ENCODE results near the gene ZDHHC18. TPM values are rescaled to one million over a fixed set of nuclear protein-coding genes. Genes with fewer than 3 reads are reported as not detected.

ZDHHC18 gene
- total RNA-seq, 1 experiment from 2014 or later: 33.1 TPM

DNA sequence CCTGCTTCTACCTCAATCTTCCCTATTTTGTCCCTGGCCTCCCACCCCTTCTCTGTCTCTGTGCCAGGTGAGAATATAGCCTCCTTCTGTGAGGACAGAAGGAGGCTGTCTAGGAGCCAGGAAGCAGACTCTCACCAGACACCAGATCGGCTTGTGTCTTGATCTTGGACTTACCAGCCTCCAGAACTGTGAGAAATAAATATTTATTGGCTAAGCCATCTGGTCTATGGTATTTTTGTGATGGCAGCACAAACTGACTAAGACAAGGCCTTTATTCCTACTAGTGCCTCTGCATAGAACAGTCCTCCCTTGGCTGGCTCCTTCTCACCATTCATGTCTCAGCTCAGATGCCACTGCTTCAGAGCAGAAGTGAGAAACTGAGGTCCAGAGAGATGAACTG, 61.7 kb downstream of the ZDHHC18 start:
- Histone ChIP-seq H3K4me2 (ENCODE audit: insufficient read depth, insufficient read length, low read length) (no peak overlapping the region), H3K27me3 (ENCODE audit: insufficient read depth, low read length) (no peaks in the 10 kb centered on the region; the same call in 1 of the 2 replicates), H2BK5ac (ENCODE audit: insufficient read length, low read length) (no peak overlapping the region), H4K91ac (ENCODE audit: insufficient read length, low read depth, low read length) (no peak overlapping the region), H2AFZ (ENCODE audit: low read length) (no peak overlapping the region), H3K9me3 (ENCODE audit: control insufficient read depth, low read depth, low read length) (no peaks in the 10 kb centered on the region), H2BK15ac (ENCODE audit: low read depth, low read length) (no peak overlapping the region), H2AK5ac (ENCODE audit: insufficient read length, low read length) (no peak overlapping the region), H4K20me1 (ENCODE audit: control insufficient read depth, insufficient read depth, insufficient read length) (peaks cover 2% of the 10 kb centered on the region), H3K4ac (ENCODE audit: low read depth, low read length) (no peak overlapping the region), H3K79me2 (ENCODE audit: insufficient read depth, low read length) (no peaks in the 10 kb centered on the region), H2BK120ac (ENCODE audit: low read depth, low read length, poor library complexity, severe bottlenecking) (no peak overlapping the region), H3K18ac (ENCODE audit: insufficient read length, low read depth, low read length) (no peak overlapping the region), H4K8ac (replicated peaks; ENCODE audit: insufficient read length, low read depth, low read length) (no peak overlapping the region), H3K9ac (ENCODE audit: extremely low read depth, insufficient read length, low read length) (no peak overlapping the region), H2BK12ac (ENCODE audit: insufficient read length, low read depth, low read length) (no peak overlapping the region), H3K79me1 (ENCODE audit: insufficient read depth, low read depth, low read length, poor library complexity, severe bottlenecking) (no peaks in the 10 kb centered on the region), H3K4me1 (ENCODE audit: insufficient read depth, low read length) (no peaks in the 10 kb centered on the region; the same call in 1 of the 2 replicates), H2BK20ac (ENCODE audit: low read depth, low read length, poor library complexity, severe bottlenecking) (no peak overlapping the region), H3K14ac (ENCODE audit: insufficient read depth, low read length) (no peak overlapping the region), H3K23ac (ENCODE audit: insufficient read length, low read depth, low read length) (no peak overlapping the region), H3K23me2 (ENCODE audit: insufficient read length, low read depth, low read length, poor library complexity, severe bottlenecking) (peaks cover 11% of the 10 kb centered on the region), H3T11ph (ENCODE audit: low read length) (no peak overlapping the region), H3K27ac (ENCODE audit: insufficient read length, low read depth, low read length) (no peak overlapping the region), H4K5ac (ENCODE audit: insufficient read length, low read depth, low read length) (no peak overlapping the region), H3K56ac (ENCODE audit: insufficient read length, low read depth, low read length) (no peak overlapping the region)
- DNase-seq: no peak
- peaks cover 37 to 70% (median 58%) of the 10 kb centered on the region in 3 experiments for H3K36me3 Mint-ChIP-seq (ENCODE audit: insufficient read depth in 1 of 3, low read depth in 3 of 3)
- WGBS (ENCODE audit: extremely low coverage, insufficient read length, low lambda C conversion rate): no CpG with 5 or more reads among the region's 1 CpG
- 0 out of 7 replicates have a peak overlapping the region, but pooled peaks of 1 of the 3 experiments have one; percentile 62 for H3K27ac Mint-ChIP-seq
- TF ChIP-seq, protein P1, sequence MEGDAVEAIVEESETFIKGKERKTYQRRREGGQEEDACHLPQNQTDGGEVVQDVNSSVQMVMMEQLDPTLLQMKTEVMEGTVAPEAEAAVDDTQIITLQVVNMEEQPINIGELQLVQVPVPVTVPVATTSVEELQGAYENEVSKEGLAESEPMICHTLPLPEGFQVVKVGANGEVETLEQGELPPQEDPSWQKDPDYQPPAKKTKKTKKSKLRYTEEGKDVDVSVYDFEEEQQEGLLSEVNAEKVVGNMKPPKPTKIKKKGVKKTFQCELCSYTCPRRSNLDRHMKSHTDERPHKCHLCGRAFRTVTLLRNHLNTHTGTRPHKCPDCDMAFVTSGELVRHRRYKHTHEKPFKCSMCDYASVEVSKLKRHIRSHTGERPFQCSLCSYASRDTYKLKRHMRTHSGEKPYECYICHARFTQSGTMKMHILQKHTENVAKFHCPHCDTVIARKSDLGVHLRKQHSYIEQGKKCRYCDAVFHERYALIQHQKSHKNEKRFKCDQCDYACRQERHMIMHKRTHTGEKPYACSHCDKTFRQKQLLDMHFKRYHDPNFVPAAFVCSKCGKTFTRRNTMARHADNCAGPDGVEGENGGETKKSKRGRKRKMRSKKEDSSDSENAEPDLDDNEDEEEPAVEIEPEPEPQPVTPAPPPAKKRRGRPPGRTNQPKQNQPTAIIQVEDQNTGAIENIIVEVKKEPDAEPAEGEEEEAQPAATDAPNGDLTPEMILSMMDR (conservative IDR thresholded peaks at IDR 0.05): no peak
- peaks cover 7 to 16% of the 10 kb centered on the region in 2 experiments for H3K4me1 Mint-ChIP-seq
- no peaks in the 10 kb centered on the region for H3K27me3 Mint-ChIP-seq (ENCODE audit: low read depth)
- no peaks in the 10 kb centered on the region for H3K9me3 Mint-ChIP-seq
- peak overlapping the region; percentile 94 to 96 for H3K4me3 Mint-ChIP-seq
